Right ventricle myocardium superior (tissue), 1 donor: ENCODE measurements around the gene DCHS2. TPM values are rescaled to one million over a fixed set of nuclear protein-coding genes. Genes with fewer than 3 reads are reported as not detected.

Source experiments
- ATAC-seq: fragments of 200-7000 bp; cut with Tn5 transposase; one replicate; pipeline ENCODE4 v1.9.1; 2020; ENCODE audit warnings: mild to moderate bottlenecking; ENCODE audit not compliant: poor library complexity
- DNase-seq: peaks from one replicate; pipeline ENCODE4 v3.0.0-alpha.2; 2020
- intact Hi-C: fragments of 100-400 bp; cut with DNase I; formaldehyde crosslinking; loops from one replicate; pipeline ENCODE4 v1.11.2; 2022
- total RNA-seq: library from RNA; stranded (reverse); fragmentation: NEBNext Ultra II Directional; extraction: Animal tissue kit (Norgen Biotek cat#: 25700); gene quantifications from one replicate; pipeline ENCODE4 v1.2.1, GENCODE V29; 2021
- donor health status: DM: no; HTN: yes; CAD: no; lungs with severe emphysema.

DCHS2 gene
- total RNA-seq, 1 donor from 2014 or later: not detected

DNA sequence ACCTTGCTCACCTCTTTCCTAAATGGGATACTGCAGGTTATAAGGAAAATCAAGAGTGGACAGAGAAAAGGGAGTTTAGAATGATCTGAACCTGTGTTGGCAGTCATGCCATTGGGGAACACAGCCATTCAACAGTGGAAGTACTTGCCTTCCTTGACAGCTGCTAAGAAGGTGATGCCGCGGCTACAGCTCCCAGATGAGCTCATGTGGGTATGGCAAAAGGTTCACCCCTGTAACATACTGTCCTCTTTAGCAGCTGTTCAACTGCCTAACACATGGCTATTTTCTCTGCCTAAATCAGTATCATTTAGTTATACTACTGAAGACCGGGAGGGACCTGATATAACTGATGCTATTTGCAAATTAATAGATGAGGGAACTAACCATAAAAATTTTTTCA is 76.8 kb downstream of the DCHS2 start:
- no peak for DNase-seq
- no peak for ATAC-seq
- intact Hi-C loops: no loop called here

DNA sequence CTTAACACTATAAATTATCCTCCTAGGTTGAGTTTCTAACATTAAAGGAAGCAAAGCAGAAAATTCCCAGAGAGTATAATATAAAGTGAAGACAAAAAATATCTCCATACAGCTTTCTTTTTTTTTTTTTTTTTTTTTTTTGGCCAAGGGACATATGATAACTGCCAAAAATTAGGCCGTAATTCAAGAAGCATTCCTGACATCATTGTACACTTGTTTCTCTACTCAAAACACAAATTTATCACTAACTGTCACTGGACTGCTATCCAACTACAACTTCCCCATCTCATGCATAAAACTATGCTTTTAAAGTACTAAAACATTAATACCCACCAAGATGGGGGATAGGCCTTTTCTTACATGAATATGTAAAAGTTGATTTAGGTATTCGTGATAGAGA is 77.2 kb downstream of the DCHS2 start:
- intact Hi-C loops: no loop called here
- ATAC-seq: no peak
- DNase-seq: no peak

DNA sequence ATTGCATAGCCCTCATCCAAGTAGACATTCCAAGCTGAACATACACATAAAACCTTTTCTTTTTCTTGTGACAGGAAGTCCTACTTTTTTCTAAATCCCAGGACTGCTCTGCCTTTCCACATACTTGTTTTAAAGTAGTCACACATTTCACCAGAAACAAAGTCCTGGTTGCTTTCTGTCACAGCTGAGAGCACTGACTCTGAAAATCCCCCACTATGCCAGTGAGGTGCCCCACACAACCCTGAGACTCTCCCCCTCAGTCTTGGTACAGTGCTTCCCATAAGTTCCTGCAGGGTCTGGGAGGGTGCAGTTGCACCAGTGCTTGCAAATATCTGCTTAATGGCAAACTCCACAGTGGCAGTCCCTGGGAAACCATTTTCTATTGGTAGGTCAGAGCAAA is 84.2 kb downstream of the DCHS2 start:
- DNase-seq: no peak
- intact Hi-C loops: no loop called here
- ATAC-seq: no peak

DNA sequence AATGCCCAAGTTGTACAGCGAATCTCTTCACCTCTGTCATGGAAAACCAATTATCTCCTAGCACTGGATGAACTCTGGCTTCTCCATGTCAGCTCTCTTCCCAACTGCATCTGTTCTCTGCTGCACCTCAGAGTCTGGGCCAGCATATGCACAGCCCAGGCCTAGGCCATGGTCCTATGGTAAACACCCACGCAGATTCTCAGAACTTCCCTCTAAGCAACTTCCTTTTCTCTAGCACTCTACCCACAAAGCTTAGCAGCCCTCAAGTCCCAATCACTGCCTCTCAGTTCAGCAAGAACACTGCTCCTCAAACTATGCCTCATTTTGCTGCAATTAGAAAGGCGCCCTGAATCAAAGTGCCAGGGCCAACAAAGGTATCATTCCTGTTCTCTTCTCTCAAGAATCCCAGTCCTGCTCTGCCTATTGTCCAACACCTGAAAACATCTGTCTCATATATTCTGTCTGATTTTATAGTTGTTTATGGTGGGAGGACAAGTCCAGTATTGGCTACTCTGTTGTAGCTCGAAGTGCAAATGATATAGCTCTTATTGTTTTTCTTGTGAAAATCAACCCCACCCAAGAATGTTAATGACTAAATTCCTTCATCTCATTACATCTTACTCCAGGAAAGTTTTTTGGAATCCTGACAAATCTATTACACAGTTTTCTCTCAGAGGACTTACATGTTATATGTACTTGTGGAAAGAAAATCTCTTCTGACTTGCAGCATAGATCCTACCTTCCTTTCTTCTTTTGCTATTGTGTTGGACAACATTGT is 85.4 kb downstream of the DCHS2 start:
- ATAC-seq (no peak), DNase-seq (no peak)
- intact Hi-C loops: no loop called here

DNA sequence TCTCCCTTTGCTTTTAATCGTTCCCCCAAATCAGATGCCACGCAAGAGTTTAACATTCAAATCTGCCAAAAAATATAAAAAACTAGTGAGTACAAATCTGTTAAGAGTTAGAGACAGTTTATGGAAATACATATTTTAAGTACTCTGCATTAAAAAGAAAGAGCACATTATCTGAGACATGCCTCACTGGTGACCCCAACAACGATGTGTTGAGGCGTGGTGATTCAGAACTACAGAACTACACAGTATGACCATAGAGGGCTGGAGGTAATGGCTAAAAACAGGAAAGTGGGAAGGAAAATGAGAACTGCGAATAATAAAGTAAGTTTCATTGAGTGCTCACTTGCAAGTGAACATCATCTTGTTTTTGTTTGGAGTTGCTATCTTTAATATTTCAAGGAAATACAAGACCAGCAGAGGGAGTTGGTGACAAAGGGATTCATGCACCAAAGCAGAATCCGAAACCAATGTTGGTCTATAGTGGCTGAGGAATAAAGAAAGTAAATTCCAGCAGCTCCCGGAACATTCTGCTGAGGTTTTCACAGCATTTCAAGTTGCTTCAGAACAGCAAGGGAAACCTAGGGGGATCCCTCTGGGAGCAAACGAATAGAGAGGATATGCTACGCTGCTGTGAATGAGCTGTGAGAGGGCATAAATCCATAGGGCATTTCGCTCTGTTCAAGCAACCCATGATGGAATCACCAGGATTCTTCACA is 92.2 kb downstream of the DCHS2 start:
- intact Hi-C loops: no loop called here
- DNase-seq (no peak), ATAC-seq (no peak)

DNA sequence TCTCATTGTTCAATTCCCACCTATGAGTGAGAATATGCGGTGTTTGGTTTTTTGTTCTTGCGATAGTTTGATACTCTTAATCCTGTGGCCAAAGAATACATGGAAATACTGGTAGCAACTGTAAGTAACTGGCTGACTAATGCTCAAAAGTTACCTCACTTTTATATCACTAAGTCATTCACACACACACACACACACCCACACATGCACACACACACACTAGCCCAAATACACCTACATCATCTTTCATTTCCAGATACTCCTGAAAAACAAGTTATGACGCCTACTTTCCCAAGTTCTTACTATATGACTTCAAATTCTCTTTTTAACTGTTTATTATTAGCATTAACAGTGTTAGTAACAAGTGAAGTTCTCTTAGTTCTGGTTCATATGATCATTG is 101.3 kb downstream of the DCHS2 start:
- DNase-seq (no peak), ATAC-seq (no peak)
- intact Hi-C loops: no loop called here

DNA sequence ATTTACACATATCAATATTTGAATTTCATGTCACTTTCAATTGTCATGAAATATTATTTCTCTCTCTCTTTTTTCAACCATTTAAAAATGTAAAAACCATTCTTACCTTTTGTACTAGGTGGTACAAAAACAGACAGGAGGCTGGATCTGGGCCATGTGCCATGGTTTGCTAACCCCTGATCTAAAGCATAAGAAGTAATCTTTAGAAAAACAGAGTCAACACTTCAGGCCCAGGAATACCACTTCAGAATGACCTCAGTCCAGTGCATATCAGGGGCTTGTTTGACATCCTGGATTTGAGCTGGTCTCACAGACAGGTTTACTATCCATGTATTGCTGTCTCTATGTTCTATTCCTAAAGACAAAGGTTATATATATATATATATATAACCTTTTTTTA is 102.5 kb downstream of the DCHS2 start:
- intact Hi-C loops: no loop called here
- no peak for DNase-seq
- ATAC-seq: no peak

DNA sequence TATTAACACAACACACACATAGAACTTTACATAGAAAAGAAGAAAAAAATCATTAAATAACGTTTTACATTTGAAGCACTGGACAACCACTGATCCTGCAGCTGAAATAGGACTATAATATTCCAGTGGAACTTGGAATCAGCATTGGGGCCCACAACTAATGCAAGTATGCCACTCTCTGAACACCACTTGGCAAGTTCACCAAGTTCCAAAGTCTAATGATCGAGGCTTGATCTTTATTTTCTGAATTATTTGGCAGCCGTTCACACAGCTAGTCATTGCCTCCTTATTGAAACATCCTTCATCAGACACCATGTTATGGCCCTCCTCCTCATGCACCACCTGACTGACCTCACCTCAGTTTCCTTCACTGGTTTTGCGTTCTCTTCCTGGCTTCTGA is 107.6 kb downstream of the DCHS2 start:
- no peak for DNase-seq

DNA sequence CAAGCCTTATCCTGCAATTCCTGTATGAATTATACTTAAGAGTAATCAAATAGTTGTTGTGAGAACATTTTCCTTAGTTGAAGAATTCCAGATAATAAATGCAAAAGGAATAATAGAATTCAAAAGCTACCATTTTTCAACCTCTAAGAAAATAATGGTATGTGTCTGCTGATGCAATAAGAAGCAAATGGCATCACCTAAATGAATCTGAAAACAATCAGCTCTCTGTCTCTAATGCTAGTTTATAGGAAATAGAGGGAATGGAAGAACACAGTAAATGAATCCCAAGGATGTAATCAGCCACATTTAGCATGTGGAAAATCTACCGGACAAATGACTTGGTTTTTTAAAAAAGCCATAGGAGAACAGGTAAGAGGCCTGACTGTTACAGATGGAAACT is 115.1 kb downstream of the DCHS2 start:
- intact Hi-C loops: no loop called here
- ATAC-seq: no peak
- no peak for DNase-seq

More for the DNA sequence above, 107.6 kb downstream of the DCHS2 start:
- intact Hi-C loops: no loop called here
- no peak for ATAC-seq

DNA sequence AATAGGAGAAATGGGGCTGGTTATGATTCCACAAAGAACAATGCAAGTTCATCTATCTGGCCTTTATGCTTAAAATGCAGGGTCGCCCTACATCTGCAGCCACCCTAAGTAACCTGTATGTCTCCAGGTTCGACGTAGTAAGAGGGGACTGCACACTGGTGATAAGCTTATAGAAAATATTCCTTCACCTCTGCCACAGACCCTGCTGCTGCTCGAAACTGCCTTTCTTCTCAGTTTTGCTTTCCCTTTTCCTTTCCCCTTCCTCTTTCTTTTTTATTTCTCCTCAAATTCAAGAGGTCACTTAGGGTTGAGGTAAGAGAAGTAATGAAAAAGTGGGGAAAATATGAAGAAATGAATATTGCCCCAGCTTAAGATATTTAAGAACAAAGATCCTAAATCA is 123.5 kb downstream of the DCHS2 start:
- intact Hi-C loops: no loop called here
- ATAC-seq: no peak
- no peak for DNase-seq

DNA sequence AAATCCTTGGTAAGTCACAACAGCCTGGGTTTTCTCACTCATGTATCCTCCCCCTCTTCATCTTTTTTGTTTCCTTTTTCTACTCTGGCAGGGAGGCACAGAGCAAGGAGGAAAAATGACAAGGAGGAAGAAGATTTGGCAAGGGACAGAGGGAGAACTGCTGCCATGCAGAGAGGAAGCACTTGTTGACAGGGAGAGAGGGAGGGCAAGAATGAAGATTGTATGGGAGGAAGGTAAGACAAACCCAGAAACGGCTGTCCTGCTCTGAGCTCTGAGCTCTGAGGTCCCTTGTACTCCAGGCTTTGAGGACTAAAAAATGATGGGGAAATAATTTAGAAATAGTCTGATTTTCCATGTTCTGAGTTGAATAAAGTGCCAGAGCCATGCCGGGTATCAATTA is 123.9 kb downstream of the DCHS2 start:
- DNase-seq: no peak
- no peak for ATAC-seq
- intact Hi-C loops: no loop called here

DNA sequence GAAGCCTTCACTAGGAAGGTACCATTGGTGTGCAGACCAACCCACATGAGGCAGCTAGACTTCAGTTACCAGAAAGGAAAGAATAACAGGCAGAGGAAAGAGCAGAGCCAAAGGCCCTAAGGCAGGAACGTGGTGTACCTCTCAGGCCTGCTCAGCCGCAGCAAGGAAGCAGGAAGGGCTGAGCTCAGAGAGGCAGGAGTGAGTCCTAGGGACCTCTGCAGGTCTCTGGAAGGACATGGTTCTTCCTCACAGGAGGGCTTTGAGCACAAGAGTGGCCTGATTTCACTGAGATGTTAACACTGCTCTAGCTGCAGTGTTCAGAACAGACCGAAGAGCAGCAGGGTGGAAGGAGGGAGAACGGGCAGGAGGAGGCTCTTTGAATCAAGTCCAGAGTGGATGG is 124.6 kb downstream of the DCHS2 start:
- intact Hi-C loops: no loop called here
- DNase-seq: no peak
- ATAC-seq: no peak

DNA sequence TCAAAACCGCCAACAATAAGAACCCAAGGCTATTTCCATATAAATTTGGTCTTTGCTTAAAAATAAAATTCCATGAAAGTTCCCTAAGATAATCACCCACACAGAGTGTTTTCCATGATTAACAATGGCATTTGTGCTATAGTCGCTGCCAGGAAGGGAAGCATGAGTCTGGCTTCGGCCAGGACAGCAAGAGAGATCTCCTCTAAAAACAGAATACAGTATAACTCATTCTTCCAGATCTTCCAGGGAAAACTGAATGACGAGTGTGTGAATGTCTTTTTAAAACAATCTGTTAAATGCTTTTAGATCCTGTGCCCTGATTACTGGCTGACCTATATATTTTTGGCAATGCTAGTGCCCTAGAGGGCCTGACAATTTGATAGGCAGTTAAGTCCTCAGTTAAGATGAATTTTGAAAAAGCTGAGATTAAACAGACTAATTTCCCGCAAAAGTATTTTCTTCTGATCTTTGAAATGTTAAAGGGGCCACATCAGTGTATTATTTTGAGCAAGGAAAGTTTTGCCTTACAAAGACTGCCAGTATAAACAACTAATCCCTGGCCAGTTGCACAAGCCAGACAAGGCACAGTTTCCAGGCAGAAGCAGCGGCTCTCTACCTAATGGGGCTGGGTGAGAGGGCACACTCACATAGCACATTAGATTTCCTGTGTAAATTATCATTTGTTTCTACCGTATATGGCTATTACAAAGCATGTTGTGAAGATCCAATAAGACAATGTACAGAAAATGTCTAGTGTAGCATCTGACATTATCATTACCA is 127.3 kb downstream of the DCHS2 start:
- intact Hi-C loops: no loop called here
- ATAC-seq: no peak

DNA sequence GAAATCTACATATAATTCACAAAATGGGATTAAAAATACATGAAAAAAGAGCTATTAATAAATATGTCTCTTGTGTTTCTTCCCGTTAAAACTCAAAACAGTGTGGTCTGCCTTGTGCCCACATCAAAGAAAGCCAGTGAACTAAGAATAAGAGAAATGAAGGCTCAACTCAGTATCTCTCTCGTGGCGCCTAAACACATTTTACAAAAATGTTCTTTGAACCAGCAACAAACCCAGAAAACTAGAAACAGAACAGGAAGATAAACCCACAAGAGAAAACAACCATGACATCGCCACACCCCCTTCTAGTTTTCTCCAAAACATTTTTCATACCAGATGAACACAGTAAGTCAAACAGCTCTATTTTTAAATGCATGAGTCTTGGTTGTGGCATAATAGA is 130.1 kb downstream of the DCHS2 start:
- DNase-seq (no peak), ATAC-seq (no peak)
- intact Hi-C loops: no loop called here

More for the DNA sequence above, 127.3 kb downstream of the DCHS2 start:
- DNase-seq: no peak

DNA sequence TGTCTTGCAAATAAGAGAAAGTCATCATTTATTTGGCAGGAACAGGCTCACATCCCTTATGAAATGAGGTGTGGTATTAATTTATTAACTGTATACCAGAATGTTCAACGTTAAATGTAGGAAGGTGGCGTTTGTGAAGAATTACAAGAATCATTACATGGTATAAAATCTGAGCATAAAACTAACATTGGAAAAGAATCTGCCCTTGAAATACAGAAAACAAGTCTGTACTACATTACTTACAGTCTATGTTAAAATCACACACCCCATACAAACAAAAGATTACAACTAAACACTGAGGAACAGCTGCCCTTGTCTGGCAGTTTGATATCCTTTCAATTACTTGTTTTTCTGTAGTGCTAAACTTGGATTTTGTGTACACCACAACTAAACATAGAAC is 131.1 kb downstream of the DCHS2 start:
- intact Hi-C loops: no loop called here
- ATAC-seq (no peak), DNase-seq (no peak)

DNA sequence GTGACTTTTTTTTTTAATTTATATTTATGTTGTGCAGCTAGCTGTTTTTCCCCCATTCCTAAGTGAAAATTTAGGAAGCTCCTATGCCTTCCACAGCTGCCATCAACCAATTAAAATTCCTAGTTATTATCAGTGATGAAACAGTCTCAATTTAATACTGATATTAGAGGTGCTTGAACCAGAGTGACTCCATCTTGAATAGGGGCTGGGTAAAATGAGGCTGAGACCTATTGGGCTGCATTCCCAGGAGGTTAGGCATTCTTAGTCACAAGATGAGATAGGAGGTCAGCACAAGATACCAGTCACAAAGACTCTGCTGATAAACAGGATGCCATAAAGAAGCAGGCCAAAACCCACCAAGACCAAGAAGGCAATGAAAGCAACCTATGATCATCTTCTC is 136.7 kb downstream of the DCHS2 start:
- no peak for ATAC-seq
- no peak for DNase-seq
- intact Hi-C loops: no loop called here

DNA sequence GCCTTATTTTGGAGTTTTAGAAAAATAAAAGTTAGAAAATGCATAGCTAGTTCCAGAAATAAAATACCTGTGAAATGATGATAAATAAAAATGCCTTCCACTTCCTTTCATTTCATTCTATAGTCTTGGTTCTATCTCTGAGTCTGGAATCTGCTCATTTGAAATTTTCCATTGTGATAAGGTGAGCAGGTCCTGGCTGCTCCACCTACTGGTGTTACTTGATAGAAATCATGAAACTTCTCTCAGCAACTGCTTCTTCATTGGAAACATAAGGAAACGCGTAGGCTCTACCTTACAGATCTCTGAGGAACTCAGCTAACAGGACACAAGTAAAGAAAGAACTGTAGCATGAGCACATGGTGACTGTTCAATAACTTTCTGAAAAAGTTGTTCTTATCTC is 141.8 kb downstream of the DCHS2 start:
- DNase-seq: no peak
- no peak for ATAC-seq
- intact Hi-C loops: no loop called here

DNA sequence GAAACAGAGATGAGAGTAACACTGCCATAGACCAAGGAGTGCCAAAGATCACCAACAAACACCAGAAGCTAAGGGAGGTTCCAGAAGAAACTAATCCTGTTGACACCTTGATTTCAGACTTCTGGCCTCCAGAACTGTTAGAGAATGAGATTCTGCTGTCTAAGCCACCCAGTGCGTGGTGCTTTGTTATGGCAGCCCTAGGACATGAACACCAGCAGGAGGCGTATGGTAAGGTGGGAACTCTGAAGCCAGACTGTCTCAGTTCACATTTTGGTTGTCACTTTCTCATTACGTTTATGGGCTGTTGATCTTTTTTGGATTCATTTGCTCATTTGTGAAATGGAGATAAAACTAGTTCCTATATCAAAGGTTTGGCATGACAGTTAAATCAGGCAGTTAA is 142.9 kb downstream of the DCHS2 start:
- ATAC-seq: no peak
- intact Hi-C loops: no loop called here
- DNase-seq: no peak

DNA sequence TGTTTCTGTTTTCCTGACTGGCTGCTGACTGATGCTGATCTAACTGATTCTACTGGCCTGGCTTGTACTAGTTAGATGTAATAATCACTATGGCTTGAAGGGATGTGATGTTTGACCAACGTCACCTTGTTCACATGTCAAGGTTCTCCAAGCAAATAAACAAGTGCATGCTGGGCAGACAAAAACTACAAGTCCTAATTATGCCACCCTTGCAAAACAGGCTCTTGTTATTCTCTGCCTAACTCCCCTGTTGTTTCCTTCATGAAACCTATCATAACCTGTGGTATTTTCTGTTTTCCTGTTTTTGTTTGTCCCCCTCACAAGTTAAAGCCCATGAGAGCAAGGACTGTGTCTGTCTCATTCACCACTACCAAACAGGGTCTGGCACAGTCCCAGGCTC is 146.2 kb downstream of the DCHS2 start:
- no peak for DNase-seq
- ATAC-seq: no peak
- intact Hi-C loops: no loop called here

DNA sequence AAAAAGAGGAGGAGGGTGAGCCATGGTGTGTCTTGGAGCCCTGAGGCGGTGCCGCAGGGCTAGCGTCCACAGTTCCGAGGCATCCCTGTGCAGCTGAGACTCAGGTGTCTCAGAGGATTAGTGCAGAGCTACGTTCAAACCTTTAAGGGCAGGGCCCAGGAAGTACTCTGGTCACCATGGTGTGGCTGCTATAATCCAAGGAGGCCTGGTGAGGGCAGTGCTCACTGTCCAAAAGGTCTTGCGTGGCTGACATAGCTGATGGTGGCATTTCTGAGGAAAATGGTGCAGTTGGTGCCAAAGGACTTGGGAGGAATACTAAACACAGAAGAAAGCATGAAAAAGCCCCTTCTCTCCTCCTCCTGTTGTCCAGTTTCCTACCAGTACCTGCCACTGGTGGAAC is 146.9 kb downstream of the DCHS2 start:
- DNase-seq: no peak
- intact Hi-C loops: no loop called here
- ATAC-seq: no peak
